GM18502 (cell line): Measurements from ENCODE around the gene JAK1.
"Not testable (repeated sequence)": the region's sequence is repeated elsewhere in the genome, so short reads cannot be mapped to it uniquely, and the experiment has no call there.

Experiments used
- ATAC-seq: cut with Tn5 transposase; IDR thresholded peaks from one replicate; pipeline ENCODE4 v1.9.1; 2021; ENCODE audit warnings: mild to moderate bottlenecking; ENCODE audit not compliant: unreplicated experiment, poor library complexity

The JAK1 gene

GRCh38 chr1:64844609-64845008, 121.7 kb downstream of the JAK1 start:
- no peak for ATAC-seq

- no peak for ATAC-seq
These were observed 122.2 kb downstream of the JAK1 start for GRCh38 chr1:64844175-64844574.

GRCh38 chr1:64843675-64844074, 122.7 kb downstream of the JAK1 start:
- no peak for ATAC-seq

- ATAC-seq: no peak
These were observed 124.1 kb downstream of the JAK1 start for GRCh38 chr1:64842224-64842623.

GRCh38 chr1:64841330-64842065, 124.9 kb downstream of the JAK1 start:
- no peak for ATAC-seq

- ATAC-seq: no peak
These were observed 126.5 kb downstream of the JAK1 start for GRCh38 chr1:64839732-64840405.

- no peak for ATAC-seq
These were observed 127.1 kb downstream of the JAK1 start for GRCh38 chr1:64839261-64839660.

- no peak for ATAC-seq
These were observed 127.9 kb downstream of the JAK1 start for GRCh38 chr1:64838486-64838885.

- no peak for ATAC-seq
These were observed 129.5 kb downstream of the JAK1 start for GRCh38 chr1:64836802-64837201.

GRCh38 chr1:64834734-64835133, 131.6 kb downstream of the JAK1 start:
- no peak for ATAC-seq

GRCh38 chr1:64830030-64830651, 136.2 kb downstream of the JAK1 start:
- ATAC-seq: no peak

- ATAC-seq: no peak
These were observed 136.8 kb downstream of the JAK1 start for GRCh38 chr1:64829411-64830029.

GRCh38 chr1:64828829-64829228, 137.5 kb downstream of the JAK1 start:
- ATAC-seq: peak; percentile 61

GRCh38 chr1:64826991-64827390, 139.4 kb downstream of the JAK1 start:
- ATAC-seq: no peak

- ATAC-seq: peak; percentile 65
These were observed 142.5 kb downstream of the JAK1 start for GRCh38 chr1:64823691-64824476.

GRCh38 chr1:64822621-64823020, 143.7 kb downstream of the JAK1 start:
- ATAC-seq: no peak

- ATAC-seq: not testable (repeated sequence)
These were observed 145.8 kb downstream of the JAK1 start for GRCh38 chr1:64820572-64820971.

- not testable (repeated sequence) for ATAC-seq
These were observed 149.0 kb downstream of the JAK1 start for GRCh38 chr1:64817364-64817763.

- ATAC-seq: no peak
These were observed 151.9 kb downstream of the JAK1 start for GRCh38 chr1:64814427-64814826.

- no peak for ATAC-seq
These were observed 155.2 kb downstream of the JAK1 start for GRCh38 chr1:64811131-64811530.
